K562 (cell line): ENCODE measurements around the gene ALDH7A1. TPM values are rescaled to one million over a fixed set of nuclear protein-coding genes. Genes with fewer than 3 reads are reported as not detected.

ENCODE experiments used
- ATAC-seq: fragments of 200-7000 bp; cut with Tn5 transposase; 3 replicates; pipeline ENCODE4 v1.9.1; 2020; ENCODE audit warnings: moderate library complexity
- BruUV-seq: library from RNA; stranded (reverse); fragments of 400-500 nt; replicated peaks from 2 replicates; lab custom pipeline; 2021; lab: Mats Ljungman, UMichigan
- CTCF ChIA-PET: fragments of 300-600 bp; formaldehyde crosslinking; extraction: SDS; loops from one replicate; lab custom pipeline; 2021; ENCODE audit warnings: low intra/inter-chr PET ratio; lab: Yijun Ruan, JAX
- POLR2A ChIA-PET: fragments of 300-600, 350-650 bp; sonication (Branson Sonifier 250); formaldehyde crosslinking; extraction: SDS; loops from one replicate; lab custom pipeline; 2021; ENCODE audit warnings: antibody characterized with exemption, inconsistent platforms; lab: Yijun Ruan, JAX
- DNase-seq, 4 experiments: peaks; one replicate each; pipeline versions ENCODE4 v3.0.0 to v3.0.0-alpha.2; 2011 to 2018; ENCODE audit warnings: low spot score in 3 of 4, mixed read lengths in 3 of 4; ENCODE audit errors: extremely low read depth in 1 of 4
- FAIRE-seq: peaks from 2 replicates; lab custom pipeline; 2011; peaks lifted over from hg19 to GRCh38; lab: Jason Lieb, UNC
- H2AFZ ChIP-seq: 2 replicates; pipeline ENCODE4 v1.6.0; 2011; ENCODE audit warnings: low read depth, low read length, control low read depth, inconsistent platforms
- H3K27ac ChIP-seq: fragments of 200-600 bp; 3 replicates; pipeline ENCODE4 v1.8.0; 2011; ENCODE audit warnings: low read depth, mild to moderate bottlenecking, control low read depth, inconsistent platforms, low read length, moderate library complexity, mixed read lengths; ENCODE audit errors: extremely low read depth
- H3K27me3 ChIP-seq, 2 experiments: fragments of 300-600 bp in 1 of 2; 2 replicates in 1 of 2; 3 replicates in 1 of 2; pipeline versions ENCODE4 v1.6.0 to v1.8.0; 2011; ENCODE audit warnings: inconsistent platforms in 2 of 2, low read length in 2 of 2, mild to moderate bottlenecking in 1 of 2, mixed read lengths in 1 of 2, moderate library complexity in 1 of 2; ENCODE audit not compliant: control insufficient read depth in 2 of 2, insufficient read depth in 2 of 2
- H3K36me3 ChIP-seq: fragments of 300-600 bp; 3 replicates; pipeline ENCODE4 v1.8.0; 2011; ENCODE audit warnings: mild to moderate bottlenecking, low read length, inconsistent platforms; ENCODE audit not compliant: control insufficient read depth, insufficient read depth
- H3K4me1 ChIP-seq, 2 experiments: fragments of 200-600 bp in 1 of 2; replicated peaks in 1 of 2; 2 replicates in 1 of 2; 3 replicates in 1 of 2; pipeline versions ENCODE4 v1.5.1 to v1.8.0; 2011; ENCODE audit warnings: inconsistent platforms in 2 of 2, low read length in 2 of 2, mild to moderate bottlenecking in 1 of 2, mixed read lengths in 1 of 2, moderate library complexity in 1 of 2; ENCODE audit not compliant: control insufficient read depth in 2 of 2, insufficient read depth in 2 of 2
- H3K4me2 ChIP-seq: 2 replicates; pipeline ENCODE4 v1.6.1; 2011; ENCODE audit warnings: low read length, control low read depth, inconsistent platforms, mixed read lengths; ENCODE audit not compliant: insufficient read depth
- H3K4me3 ChIP-seq: fragments of 200-600 bp; sonication (generic), shearing (Covaris generic); 2 replicates; pipeline ENCODE4 v1.5.1; 2016; ENCODE audit warnings: control low read depth, inconsistent platforms
- H3K79me2 ChIP-seq: fragments of 200-600 bp; 3 replicates; pipeline ENCODE4 v1.8.0; 2011; ENCODE audit warnings: low read length, inconsistent platforms; ENCODE audit not compliant: control insufficient read depth, insufficient read depth
- H3K9ac ChIP-seq, 2 experiments: 2 replicates each; pipeline versions ENCODE4 v1.6.0 to v1.6.1; 2011; ENCODE audit warnings: low read depth in 2 of 2, low read length in 2 of 2, control low read depth in 1 of 2, inconsistent platforms in 1 of 2, mild to moderate bottlenecking in 1 of 2, mixed read lengths in 1 of 2; ENCODE audit not compliant: insufficient read depth in 1 of 2
- H3K9me1 ChIP-seq: one replicate; pipeline ENCODE4 v1.6.0; 2011; ENCODE audit warnings: inconsistent platforms, mild to moderate bottlenecking, low read length, moderate library complexity; ENCODE audit not compliant: control insufficient read depth, insufficient read depth
- H3K9me3 ChIP-seq: replicated peaks from 2 replicates; pipeline ENCODE4 v1.5.1; 2011; ENCODE audit warnings: low read depth, low read length, inconsistent platforms; ENCODE audit not compliant: control insufficient read depth, insufficient read depth
- H4K20me1 ChIP-seq: replicated peaks from 2 replicates; pipeline ENCODE4 v1.6.1; 2011; ENCODE audit warnings: low read length, inconsistent platforms, mixed read lengths; ENCODE audit not compliant: control insufficient read depth, insufficient read depth
- CEBPB ChIP-seq: fragments of 450-650 bp; IDR thresholded peaks from 2 replicates; pipeline ENCODE4 v1.6.1; 2016; ENCODE audit warnings: missing genetic modification characterization, missing compliant biosample characterization
- HDAC8 ChIP-seq: fragments of 450-650 bp; IDR thresholded peaks from 2 replicates; pipeline ENCODE4 v1.6.1; 2016; ENCODE audit warnings: mild to moderate bottlenecking, missing genetic modification characterization, moderate library complexity, missing compliant biosample characterization
- POLR2G ChIP-seq: fragments of 200-400 bp; formaldehyde crosslinking; IDR thresholded peaks from 2 replicates; pipeline ENCODE4 v1.6.1; 2017; ENCODE audit warnings: low read depth, mild to moderate bottlenecking, antibody characterized with exemption, low read length, moderate library complexity
- WGBS: fragments of 100-300 bp; shearing (Covaris generic); methylation state at CpG from one replicate; pipeline ENCODE4 v1.1.6; 2016; ENCODE audit warnings: low coverage, mixed read lengths; ENCODE audit not compliant: insufficient coverage; ENCODE audit errors: missing lambda C conversion rate; 5-methylcytosine and 5-hydroxymethylcytosine counted together
- in situ Hi-C: fragments of 300-500 bp; cut with MboI; formaldehyde crosslinking; loops from 4 replicates; pipeline ENCODE4 v1.15.0; 2018; ENCODE audit warnings: inconsistent platforms, mixed read lengths
- intact Hi-C: fragments of 100-400 bp; cut with micrococcal nuclease; formaldehyde crosslinking; loops from 2 replicates; pipeline ENCODE4 v1.14.2; 2022
- polyA plus RNA-seq, 8 experiments: library from polyadenylated mRNA; depleted of rRNA in 4 of 8; stranded (reverse) in 5 of 8; unstranded in 3 of 8; fragments of >200 nt; fragmentation: Nextera tagmentation in 2 of 8; fragmentation: Illumina TruSeq in 1 of 8; extraction: Ambion mirVana in 2 of 8; extraction: Trizol in 1 of 8; gene quantifications; 2 replicates each; pipeline versions ENCODE4 v1.2.1 to v1.2.3, GENCODE V29; 2011 to 2014; ENCODE audit warnings: inconsistent platforms in 1 of 8, missing spikeins in 1 of 8
- total RNA-seq, 7 experiments: library from RNA; depleted of rRNA in 6 of 7; stranded (reverse); fragments of >200 nt in 6 of 7; fragmentation: Illumina TruSeq in 2 of 7; extraction: Trizol in 2 of 7; gene quantifications; 2 replicates each; pipeline versions ENCODE4 v1.2.1 to v1.2.3, GENCODE V29; 2011 to 2021; ENCODE audit warnings: low replicate concordance in 1 of 7

ALDH7A1 gene
- total and polyA plus RNA-seq, 9 of the 15 experiments (the other 6 are each of a cell fraction or from before 2014, with no cell fraction given): 0.04 to 0.49 TPM; not detected in 7

DNA sequence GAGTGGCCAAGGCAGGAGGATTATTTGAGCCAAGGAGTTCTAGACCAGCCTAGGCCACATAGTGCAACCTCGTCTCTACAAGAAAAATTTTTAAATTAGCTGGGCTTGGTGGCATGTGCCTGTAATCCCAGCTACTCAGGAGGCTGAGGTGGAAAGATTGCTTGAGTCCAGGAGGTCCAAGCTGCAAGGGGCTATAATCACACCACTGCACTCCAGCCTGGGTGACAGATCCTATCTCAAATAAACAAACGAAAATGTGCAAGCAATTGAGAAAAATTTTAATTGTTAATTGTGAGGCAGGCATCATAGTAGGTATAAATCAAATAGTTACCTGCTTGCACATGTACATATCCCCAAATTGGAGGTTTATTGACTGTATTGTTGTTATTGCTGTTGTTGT lies 15.3 kb downstream of the ALDH7A1 start:
- Histone ChIP-seq H3K4me3 (no peak overlapping the region), H3K27me3 (peaks cover 20 to 39% of the 10 kb centered on the region in 2 experiments; a peak in 3 of 5 replicates), H2AFZ (no peak overlapping the region), H3K9me1 (no peaks in the 10 kb centered on the region), H3K4me2 (no peak overlapping the region), H4K20me1 (no peaks in the 10 kb centered on the region), H3K9ac (no peak overlapping the region), H3K79me2 (no peaks in the 10 kb centered on the region), H3K4me1 (no peaks in the 10 kb centered on the region), H3K36me3 (no peaks in the 10 kb centered on the region), H3K9me3 (no peaks in the 10 kb centered on the region), H3K27ac (no peak overlapping the region)
- ATAC-seq (no peak), FAIRE-seq (no peak), DNase-seq (no peak)
- CTCF ChIA-PET: no interaction called here
- intact Hi-C loops: no loop called here
- no peak for TF ChIP-seq HDAC8 (tag)
- POLR2A ChIA-PET: interaction anchor here (0.6 to 1.6 kb wide), 2 partner anchors 13 to 15 kb away, joined by 3 to 6 read pairs; no protein-coding TSS in a partner anchor
- in situ Hi-C loops: no loop called here
- 0% methylated on average over 2 of the region's 2 CpGs for WGBS
- BruUV-seq: no TSS peak

DNA sequence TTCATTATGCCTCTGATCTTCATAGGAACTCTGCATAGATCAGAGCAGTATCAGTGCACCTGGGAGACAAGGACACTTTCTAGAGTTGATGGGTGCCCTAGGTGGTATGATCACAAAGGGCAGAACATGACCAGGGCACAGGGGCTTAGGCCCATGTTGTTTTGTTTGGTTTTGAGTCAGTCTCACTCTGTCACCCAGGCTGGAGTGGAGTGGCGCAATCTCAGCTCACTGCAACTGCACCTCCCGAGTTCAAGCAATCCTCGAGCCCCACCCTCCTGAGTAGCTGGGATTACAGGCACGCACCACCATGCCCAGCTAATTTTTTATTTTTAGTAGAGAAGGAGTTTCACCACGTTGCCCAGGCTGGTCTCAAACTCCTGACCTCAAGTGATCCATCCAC lies 17.6 kb downstream of the ALDH7A1 start:
- BruUV-seq: no TSS peak
- H3K9ac ChIP-seq: no peak overlapping the region
- ChIA-PET CTCF (no interaction called here), POLR2A (no interaction called here)
- intact Hi-C loops: no loop called here
- H3K4me3 ChIP-seq: no peak overlapping the region
- WGBS: 3% methylated on average over 5 of the region's 5 CpGs
- no peak overlapping the region for H3K27ac ChIP-seq
- no peaks in the 10 kb centered on the region for H3K4me1 ChIP-seq
- no peak overlapping the region for H2AFZ ChIP-seq
- H3K9me3 ChIP-seq: no peaks in the 10 kb centered on the region
- TF ChIP-seq CEBPB (peak; percentile 47; the same call in 1 of the 2 replicates), POLR2G (no peak)
- TF ChIP-seq, all 486 proteins: peak for 1
- in situ Hi-C loops: no loop called here
- Histone ChIP-seq H4K20me1 (no peaks in the 10 kb centered on the region), H3K79me2 (no peaks in the 10 kb centered on the region), H3K9me1 (no peaks in the 10 kb centered on the region), H3K27me3 (peaks cover 18 to 32% of the 10 kb centered on the region in 2 experiments; a peak in 3 of 5 replicates), H3K4me2 (no peak overlapping the region), H3K36me3 (no peaks in the 10 kb centered on the region)
- DNase-seq: no peak
- ATAC-seq: no peak
- no peak for FAIRE-seq
